Nephron (organoid): ENCODE data around the gene FMNL2.

Experiments used
- H3K27ac Mint-ChIP-seq, 3 experiments: 2 replicates each; pipeline ENCODE4 v1.8.0; 2020; ENCODE audit warnings: mixed read lengths in 3 of 3, mild to moderate bottlenecking in 2 of 3, moderate library complexity in 1 of 3
- H3K27me3 Mint-ChIP-seq: 2 replicates; pipeline ENCODE4 v1.8.0; 2021; ENCODE audit warnings: low read depth, mild to moderate bottlenecking, moderate library complexity, mixed read lengths
- H3K36me3 Mint-ChIP-seq: 2 replicates; pipeline ENCODE4 v1.8.0; 2020; ENCODE audit warnings: low read depth, mixed read lengths
- H3K4me1 Mint-ChIP-seq: 2 replicates; pipeline ENCODE4 v1.8.0; 2020; ENCODE audit warnings: mixed read lengths
- H3K4me3 Mint-ChIP-seq, 3 experiments: 2 replicates each; pipeline ENCODE4 v1.8.0; 2020; ENCODE audit warnings: mild to moderate bottlenecking in 3 of 3, mixed read lengths in 3 of 3, moderate library complexity in 2 of 3
- H3K9me3 Mint-ChIP-seq: 2 replicates; pipeline ENCODE4 v1.8.0; 2020; ENCODE audit warnings: mixed read lengths
- TF ChIP-seq, protein P1 (sequence below), 3 experiments: fragments of 200-600 bp; sonication (generic); IDR thresholded peaks; one replicate each; pipeline ENCODE4 v1.5.0; 2021; ENCODE audit warnings: antibody characterized with exemption in 3 of 3; ENCODE audit not compliant: unreplicated experiment in 3 of 3

FMNL2 gene

DNA sequence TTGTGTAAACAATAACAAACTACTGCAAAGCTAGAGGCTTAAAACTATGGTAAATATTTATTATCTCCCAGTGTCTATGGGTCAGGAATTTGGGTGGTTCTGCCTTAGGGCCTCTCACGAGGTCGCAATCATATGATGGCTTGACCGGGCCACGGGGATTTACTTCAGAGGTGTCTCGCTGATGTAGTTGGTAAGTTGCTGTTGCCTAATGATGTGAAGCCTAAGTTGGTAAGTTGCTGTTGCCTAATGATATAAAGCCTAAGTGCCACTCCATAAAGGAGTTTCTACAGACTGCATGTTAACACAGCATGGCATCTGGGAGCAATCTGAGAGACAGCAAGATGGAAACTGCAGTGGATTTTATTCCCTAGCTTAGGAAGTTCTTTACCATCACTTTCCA is 35.8 kb downstream of the FMNL2 start:
- Mint-ChIP-seq H3K27me3 (no peaks in the 10 kb centered on the region), H3K4me3 (no peak overlapping the region), H3K9me3 (no peaks in the 10 kb centered on the region), H3K36me3 (peaks cover 7% of the 10 kb centered on the region), H3K4me1 (peaks cover 65% of the 10 kb centered on the region), H3K27ac (no peak overlapping the region)
- TF ChIP-seq, protein P1, sequence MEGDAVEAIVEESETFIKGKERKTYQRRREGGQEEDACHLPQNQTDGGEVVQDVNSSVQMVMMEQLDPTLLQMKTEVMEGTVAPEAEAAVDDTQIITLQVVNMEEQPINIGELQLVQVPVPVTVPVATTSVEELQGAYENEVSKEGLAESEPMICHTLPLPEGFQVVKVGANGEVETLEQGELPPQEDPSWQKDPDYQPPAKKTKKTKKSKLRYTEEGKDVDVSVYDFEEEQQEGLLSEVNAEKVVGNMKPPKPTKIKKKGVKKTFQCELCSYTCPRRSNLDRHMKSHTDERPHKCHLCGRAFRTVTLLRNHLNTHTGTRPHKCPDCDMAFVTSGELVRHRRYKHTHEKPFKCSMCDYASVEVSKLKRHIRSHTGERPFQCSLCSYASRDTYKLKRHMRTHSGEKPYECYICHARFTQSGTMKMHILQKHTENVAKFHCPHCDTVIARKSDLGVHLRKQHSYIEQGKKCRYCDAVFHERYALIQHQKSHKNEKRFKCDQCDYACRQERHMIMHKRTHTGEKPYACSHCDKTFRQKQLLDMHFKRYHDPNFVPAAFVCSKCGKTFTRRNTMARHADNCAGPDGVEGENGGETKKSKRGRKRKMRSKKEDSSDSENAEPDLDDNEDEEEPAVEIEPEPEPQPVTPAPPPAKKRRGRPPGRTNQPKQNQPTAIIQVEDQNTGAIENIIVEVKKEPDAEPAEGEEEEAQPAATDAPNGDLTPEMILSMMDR (IDR thresholded peaks at IDR 0.05; ENCODE audit: unreplicated experiment in 3 of 3) = no peak

- Mint-ChIP-seq H3K4me1 (peaks cover 77% of the 10 kb centered on the region), H3K27me3 (no peaks in the 10 kb centered on the region), H3K27ac (peak overlapping the region in 2 of 3 experiments; percentile 36 to 74), H3K9me3 (no peaks in the 10 kb centered on the region), H3K36me3 (peaks cover 7% of the 10 kb centered on the region), H3K4me3 (no peak overlapping the region)
- TF ChIP-seq, protein P1 (IDR thresholded peaks at IDR 0.05; ENCODE audit: unreplicated experiment in 3 of 3) = no peak
Observed at GRCh38 chr2:152372438-152372984, 37.5 kb downstream of the FMNL2 start.

GRCh38 chr2:152375174-152375573 is 40.2 kb downstream of the FMNL2 start:
- H3K4me3 Mint-ChIP-seq = no peak overlapping the region
- no peak overlapping the region for H3K27ac Mint-ChIP-seq
- H3K9me3 Mint-ChIP-seq = no peaks in the 10 kb centered on the region
- H3K36me3 Mint-ChIP-seq = peaks cover 3% of the 10 kb centered on the region
- H3K27me3 Mint-ChIP-seq = no peaks in the 10 kb centered on the region
- TF ChIP-seq, protein P1 (IDR thresholded peaks at IDR 0.05; ENCODE audit: unreplicated experiment in 3 of 3) = no peak
- peaks cover 65% of the 10 kb centered on the region for H3K4me1 Mint-ChIP-seq

- no peaks in the 10 kb centered on the region for H3K36me3 Mint-ChIP-seq
- TF ChIP-seq, protein P1 (IDR thresholded peaks at IDR 0.05; ENCODE audit: unreplicated experiment in 3 of 3) = no peak
- no peak overlapping the region for H3K4me3 Mint-ChIP-seq
- H3K27me3 Mint-ChIP-seq = no peaks in the 10 kb centered on the region
- H3K9me3 Mint-ChIP-seq = no peaks in the 10 kb centered on the region
- H3K27ac Mint-ChIP-seq = peak overlapping the region in 2 of 3 experiments; percentile 16 to 17
- H3K4me1 Mint-ChIP-seq = peaks cover 73% of the 10 kb centered on the region
Observed at GRCh38 chr2:152376385-152376784, 41.4 kb downstream of the FMNL2 start.

GRCh38 chr2:152376968-152377367 is 42.0 kb downstream of the FMNL2 start:
- Mint-ChIP-seq H3K27me3 (no peaks in the 10 kb centered on the region), H3K9me3 (no peaks in the 10 kb centered on the region), H3K4me1 (peaks cover 71% of the 10 kb centered on the region), H3K36me3 (no peaks in the 10 kb centered on the region), H3K27ac (peak overlapping the region in 1 of 3 experiments; percentile 17), H3K4me3 (no peak overlapping the region)
- TF ChIP-seq, protein P1 (IDR thresholded peaks at IDR 0.05; ENCODE audit: unreplicated experiment in 3 of 3) = no peak

DNA sequence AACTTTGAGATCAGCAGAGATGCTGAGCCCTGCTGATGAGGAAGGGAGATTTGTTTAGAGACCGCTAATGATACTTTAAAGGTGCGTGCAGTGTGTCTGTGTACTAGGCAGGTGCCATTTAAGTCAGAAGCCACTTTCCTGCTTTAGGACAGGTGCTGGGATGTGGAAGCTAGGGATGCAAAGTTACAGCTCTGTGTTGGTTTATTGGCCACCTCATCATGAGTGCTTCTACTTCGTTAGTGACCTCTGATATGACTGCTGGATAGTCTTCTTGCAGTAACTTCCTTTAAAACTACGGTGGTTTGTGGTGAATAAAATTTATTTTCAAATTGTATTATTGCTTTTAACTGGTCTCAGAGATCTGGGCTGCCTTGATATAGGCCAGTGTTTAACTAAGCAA is 44.1 kb downstream of the FMNL2 start:
- no peaks in the 10 kb centered on the region for H3K9me3 Mint-ChIP-seq
- H3K36me3 Mint-ChIP-seq = no peaks in the 10 kb centered on the region
- H3K4me1 Mint-ChIP-seq = peaks cover 61% of the 10 kb centered on the region
- no peak overlapping the region for H3K27ac Mint-ChIP-seq
- H3K4me3 Mint-ChIP-seq = no peak overlapping the region
- TF ChIP-seq, protein P1 (IDR thresholded peaks at IDR 0.05; ENCODE audit: unreplicated experiment in 3 of 3) = no peak
- no peaks in the 10 kb centered on the region for H3K27me3 Mint-ChIP-seq
